Measurements from ENCODE around the gene PPP6R2.

- TF ChIP-seq GATA2 (IDR thresholded peaks at IDR 0.05; ENCODE audit: low read depth, low read length) (no peak), GATA3 (IDR thresholded peaks at IDR 0.05; ENCODE audit: low read depth, low read length) (no peak)
Observed at GRCh38 chr22:50357756-50358155, 14.6 kb downstream of the PPP6R2 start.

Measured in SH-SY5Y (cell line).